GM19025 (cell line): ENCODE measurements around the gene OR9Q1.

Experiments
- ATAC-seq: cut with Tn5 transposase; IDR thresholded peaks from one replicate; pipeline ENCODE4 v1.9.1; 2021; ENCODE audit warnings: mild to moderate bottlenecking, low read depth, moderate library complexity; ENCODE audit not compliant: unreplicated experiment

The OR9Q1 gene

GRCh38 chr11:58216476-58216875 is 192.8 kb downstream of the OR9Q1 start:
- ATAC-seq, result no peak

- no peak for ATAC-seq
Measured at GRCh38 chr11:58222721-58223120, 199.0 kb downstream of the OR9Q1 start.

GRCh38 chr11:58227956-58228615 is 204.4 kb downstream of the OR9Q1 start:
- ATAC-seq, result no peak
